HG02610 (cell line): Measurements from ENCODE around the gene CPLX4.

Source experiments
- ATAC-seq: cut with Tn5 transposase; IDR thresholded peaks from one replicate; pipeline ENCODE4 v1.9.1; 2021; ENCODE audit warnings: mild to moderate bottlenecking, moderate library complexity; ENCODE audit not compliant: unreplicated experiment

The CPLX4 gene

GRCh38 chr18:59318460-59319050 lies at the start of gene CPLX4:
TSS of gene CPLX4 (minus strand) at chr18:59318649. CDS start at chr18:59318462, 187 bp downstream.
- ATAC-seq, result no peak

- no peak for ATAC-seq
Measured at GRCh38 chr18:59360381-59360780, 41.9 kb upstream of the CPLX4 start.

GRCh38 chr18:59359576-59359952 lies 41.1 kb upstream of the CPLX4 start:
- ATAC-seq, result peak; percentile 2

GRCh38 chr18:59358712-59359575 lies 40.5 kb upstream of the CPLX4 start, which contains the start of gene LMAN1:
TSS of gene LMAN1 (minus strand) at chr18:59359265. CDS start at chr18:59359244, 21 bp downstream.
- peak; percentile 96 for ATAC-seq

- ATAC-seq, result no peak
Measured at GRCh38 chr18:59358414-59358711, 39.9 kb upstream of the CPLX4 start.

- ATAC-seq, result no peak
Measured at GRCh38 chr18:59357928-59358327, 39.5 kb upstream of the CPLX4 start.

GRCh38 chr18:59354731-59355130 lies 36.3 kb upstream of the CPLX4 start:
- no peak for ATAC-seq

- no peak for ATAC-seq
Measured at GRCh38 chr18:59353079-59353680, 34.7 kb upstream of the CPLX4 start.

- ATAC-seq, result no peak
Measured at GRCh38 chr18:59352250-59352855, 33.9 kb upstream of the CPLX4 start.

GRCh38 chr18:59345556-59345955 lies 27.1 kb upstream of the CPLX4 start:
- no peak for ATAC-seq

GRCh38 chr18:59344996-59345395 lies 26.5 kb upstream of the CPLX4 start:
- ATAC-seq, result no peak

- ATAC-seq, result no peak
Measured at GRCh38 chr18:59343926-59344325, 25.5 kb upstream of the CPLX4 start.

GRCh38 chr18:59340817-59341216 lies 22.4 kb upstream of the CPLX4 start:
- no peak for ATAC-seq

GRCh38 chr18:59340312-59340711 lies 21.9 kb upstream of the CPLX4 start:
- ATAC-seq, result no peak

GRCh38 chr18:59332986-59333385 lies 14.5 kb upstream of the CPLX4 start:
- no peak for ATAC-seq

- ATAC-seq, result no peak
Measured at GRCh38 chr18:59328683-59329082, 10.2 kb upstream of the CPLX4 start.

GRCh38 chr18:59325965-59326364 lies 7.5 kb upstream of the CPLX4 start:
- ATAC-seq, result no peak

GRCh38 chr18:59324623-59324971 lies 6.1 kb upstream of the CPLX4 start:
- ATAC-seq, result no peak

- ATAC-seq, result no peak
Measured at GRCh38 chr18:59323931-59324622, 5.6 kb upstream of the CPLX4 start.

GRCh38 chr18:59311631-59312030 lies 6.8 kb downstream of the CPLX4 start:
- no peak for ATAC-seq

- ATAC-seq, result no peak
Measured at GRCh38 chr18:59308938-59309260, 9.6 kb downstream of the CPLX4 start.
